ENCODE measurements around the gene P2RX3. TPM values are rescaled to one million over a fixed set of nuclear protein-coding genes. Genes with fewer than 3 reads are reported as not detected.
"Not testable (repeated sequence)": the region's sequence is repeated elsewhere in the genome, so short reads cannot be mapped to it uniquely, and the experiment has no call there.

Gene P2RX3
- polyA plus RNA-seq, 3 donors = 0.02 TPM; not detected in 2

- no peak overlapping the region for H3K27ac ChIP-seq (ENCODE audit: low read depth, low read length)
- 62 to 92% (median 86%) methylated on average over 9 of the region's 9 CpGs for WGBS, 3 donors
Observed at GRCh38 chr11:57359896-57360690, 21.9 kb downstream of the P2RX3 start.

DNA sequence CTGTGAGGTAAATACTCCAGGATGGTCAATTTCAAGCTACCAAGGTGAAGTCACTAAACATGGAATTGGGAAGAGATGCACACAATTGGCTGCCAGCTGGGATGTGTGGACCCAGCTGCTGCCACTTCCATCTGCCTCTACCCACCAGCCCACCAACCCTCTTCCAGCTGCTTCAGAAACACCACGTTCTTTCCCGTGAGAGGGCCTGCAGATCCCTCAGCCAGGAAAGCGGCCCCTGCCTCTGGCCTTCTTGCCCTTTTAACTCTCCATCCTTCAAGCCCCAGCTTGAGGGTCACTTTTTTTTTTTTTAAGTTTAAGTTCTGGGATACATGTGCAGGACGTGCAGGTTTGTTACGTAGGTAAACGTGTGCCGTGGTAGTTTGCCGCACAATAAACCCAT lies 22.8 kb downstream of the P2RX3 start:
- H3K27ac ChIP-seq (ENCODE audit: low read depth, low read length) = no peak overlapping the region
- 93 to 95% (median 94%) methylated on average over 8 of the region's 8 CpGs for WGBS, 3 donors

DNA sequence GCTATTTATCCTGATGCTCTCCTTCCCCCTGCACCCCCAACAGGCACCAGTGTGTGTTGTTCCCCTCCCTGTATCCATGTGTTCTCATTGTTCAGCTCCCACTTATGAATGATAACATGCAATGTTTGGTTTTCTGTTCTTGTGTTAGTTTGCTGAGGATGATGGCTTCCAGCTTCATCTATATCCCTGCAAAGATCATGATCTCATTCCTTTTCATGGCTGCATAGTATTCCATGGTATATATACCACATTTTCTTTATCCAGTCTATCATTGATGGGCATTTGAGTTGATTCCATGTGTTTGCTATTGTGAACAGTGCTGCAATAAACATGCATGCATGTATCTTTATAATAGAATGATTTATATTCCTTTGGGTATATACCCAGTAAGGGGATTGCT lies 23.3 kb downstream of the P2RX3 start:
- H3K27ac ChIP-seq (ENCODE audit: low read depth, low read length) = not testable (repeated sequence)

DNA sequence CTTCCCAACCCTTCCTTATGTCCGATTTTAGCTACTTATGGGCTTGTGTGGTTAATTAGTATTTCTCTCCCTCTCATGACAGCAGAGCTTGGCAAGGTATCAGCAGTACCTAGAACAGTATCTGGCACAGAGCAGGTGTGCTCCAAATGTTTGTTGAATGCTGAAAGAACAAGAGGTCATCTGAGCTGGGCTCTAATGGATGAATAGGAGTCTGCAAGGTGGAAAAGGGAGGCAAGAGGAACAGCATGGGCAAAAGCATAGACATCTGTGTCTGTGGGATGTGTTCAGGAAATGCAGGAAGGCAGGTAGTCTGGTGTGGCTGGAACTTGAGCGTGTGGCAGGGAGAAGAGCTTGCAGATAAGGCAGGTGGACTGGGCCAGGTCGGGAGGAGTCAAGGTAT lies 23.8 kb downstream of the P2RX3 start:
- 83 to 88% (median 85%) methylated on average over 3 of the region's 3 CpGs for WGBS, 3 donors
- no peak overlapping the region for H3K27ac ChIP-seq (ENCODE audit: low read depth, low read length)

GRCh38 chr11:57363131-57364080 lies 25.3 kb downstream of the P2RX3 start:
- H3K27ac ChIP-seq (ENCODE audit: low read depth, low read length) = no peak overlapping the region
- WGBS, 3 donors = 61 to 72% (median 66%) methylated on average over 7 of the region's 7 CpGs

- no peak overlapping the region for H3K27ac ChIP-seq (ENCODE audit: low read depth, low read length)
- WGBS, 3 donors = 79 to 92% (median 87%) methylated on average over 9 of the region's 9 CpGs
Observed at GRCh38 chr11:57364851-57365660, 26.9 kb downstream of the P2RX3 start.

GRCh38 chr11:57368106-57368844 lies 30.1 kb downstream of the P2RX3 start:
- no peak overlapping the region for H3K27ac ChIP-seq (ENCODE audit: low read depth, low read length)
- 46 to 58% (median 49%) methylated on average over 18 to 19 of the region's 19 CpGs for WGBS, 3 donors

GRCh38 chr11:57368845-57369232 lies 30.7 kb downstream of the P2RX3 start:
- H3K27ac ChIP-seq (ENCODE audit: low read depth, low read length) = no peak overlapping the region
- 63 to 77% (median 64%) methylated on average over 5 of the region's 5 CpGs for WGBS, 3 donors

DNA sequence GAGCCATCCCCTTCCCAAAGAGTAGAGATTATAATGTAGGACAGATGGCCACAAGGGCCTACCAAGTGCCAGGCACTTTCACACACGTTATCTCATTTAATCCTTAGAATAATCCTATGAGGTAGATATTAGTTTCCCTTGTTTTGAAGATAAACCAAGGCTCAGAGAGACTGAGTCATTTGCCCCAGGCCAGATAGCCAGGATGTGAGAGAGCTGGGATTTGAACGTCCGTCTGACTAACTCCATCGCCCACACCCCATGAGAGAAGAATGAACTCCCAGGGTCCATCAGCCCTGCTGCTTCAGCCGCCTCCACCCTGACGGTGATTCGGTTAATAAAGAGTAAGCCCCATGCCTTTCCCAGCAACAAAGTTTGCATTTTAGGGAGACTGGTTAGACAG lies 32.1 kb downstream of the P2RX3 start:
- 87 to 92% (median 87%) methylated on average over 7 of the region's 7 CpGs for WGBS, 3 donors
- no peak overlapping the region for H3K27ac ChIP-seq (ENCODE audit: low read depth, low read length)

DNA sequence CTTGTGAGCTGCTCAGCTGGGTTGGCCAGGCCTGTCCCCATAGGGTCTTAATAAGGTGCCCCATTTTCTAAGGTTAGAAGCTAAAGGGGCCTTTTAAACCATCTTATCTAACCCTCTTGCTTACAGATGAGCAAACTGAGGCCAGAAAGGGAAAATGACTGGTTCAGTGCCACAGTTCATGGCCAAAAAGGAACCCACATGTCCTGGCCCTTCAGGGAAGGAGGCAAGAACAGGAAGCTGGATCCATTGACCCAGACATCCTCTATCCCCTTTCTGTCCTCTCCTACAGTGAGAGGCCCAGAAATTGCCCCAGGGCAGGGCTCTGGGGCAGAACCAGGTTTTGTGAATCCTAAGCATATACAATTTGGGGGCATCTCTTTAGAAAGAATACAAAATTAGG lies 32.8 kb downstream of the P2RX3 start:
- H3K27ac ChIP-seq (ENCODE audit: low read depth, low read length) = no peak overlapping the region

GRCh38 chr11:57373146-57373545 lies 35.0 kb downstream of the P2RX3 start:
- WGBS, 3 donors = 26 to 53% (median 42%) methylated on average over 3 of the region's 3 CpGs
- H3K27ac ChIP-seq (ENCODE audit: low read depth, low read length) = no peak overlapping the region

DNA sequence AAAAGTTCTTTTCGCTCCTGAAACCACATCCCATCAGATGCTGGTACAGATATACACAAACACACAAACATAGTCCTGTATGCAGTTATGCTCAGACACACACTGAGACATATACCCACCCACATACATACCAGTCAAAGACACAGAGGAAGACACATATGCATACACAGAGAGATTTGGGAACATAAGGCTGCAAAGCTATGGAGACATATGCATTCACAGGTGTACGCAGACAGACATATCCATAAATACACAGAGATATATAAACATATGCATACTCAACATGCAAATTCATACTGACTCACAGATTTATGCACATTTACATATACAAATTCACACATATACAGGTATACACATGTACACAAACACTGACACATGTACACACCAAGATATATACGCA lies 36.8 kb downstream of the P2RX3 start:
- no peak overlapping the region for H3K27ac ChIP-seq (ENCODE audit: low read depth, low read length)
- 94 to 97% (median 95%) methylated on average over 3 of the region's 3 CpGs for WGBS, 3 donors

GRCh38 chr11:57375490-57375889 lies 37.3 kb downstream of the P2RX3 start:
- no peak overlapping the region for H3K27ac ChIP-seq (ENCODE audit: low read depth, low read length)
- 38 to 76% (median 42%) methylated on average over 2 of the region's 2 CpGs for WGBS, 3 donors

DNA sequence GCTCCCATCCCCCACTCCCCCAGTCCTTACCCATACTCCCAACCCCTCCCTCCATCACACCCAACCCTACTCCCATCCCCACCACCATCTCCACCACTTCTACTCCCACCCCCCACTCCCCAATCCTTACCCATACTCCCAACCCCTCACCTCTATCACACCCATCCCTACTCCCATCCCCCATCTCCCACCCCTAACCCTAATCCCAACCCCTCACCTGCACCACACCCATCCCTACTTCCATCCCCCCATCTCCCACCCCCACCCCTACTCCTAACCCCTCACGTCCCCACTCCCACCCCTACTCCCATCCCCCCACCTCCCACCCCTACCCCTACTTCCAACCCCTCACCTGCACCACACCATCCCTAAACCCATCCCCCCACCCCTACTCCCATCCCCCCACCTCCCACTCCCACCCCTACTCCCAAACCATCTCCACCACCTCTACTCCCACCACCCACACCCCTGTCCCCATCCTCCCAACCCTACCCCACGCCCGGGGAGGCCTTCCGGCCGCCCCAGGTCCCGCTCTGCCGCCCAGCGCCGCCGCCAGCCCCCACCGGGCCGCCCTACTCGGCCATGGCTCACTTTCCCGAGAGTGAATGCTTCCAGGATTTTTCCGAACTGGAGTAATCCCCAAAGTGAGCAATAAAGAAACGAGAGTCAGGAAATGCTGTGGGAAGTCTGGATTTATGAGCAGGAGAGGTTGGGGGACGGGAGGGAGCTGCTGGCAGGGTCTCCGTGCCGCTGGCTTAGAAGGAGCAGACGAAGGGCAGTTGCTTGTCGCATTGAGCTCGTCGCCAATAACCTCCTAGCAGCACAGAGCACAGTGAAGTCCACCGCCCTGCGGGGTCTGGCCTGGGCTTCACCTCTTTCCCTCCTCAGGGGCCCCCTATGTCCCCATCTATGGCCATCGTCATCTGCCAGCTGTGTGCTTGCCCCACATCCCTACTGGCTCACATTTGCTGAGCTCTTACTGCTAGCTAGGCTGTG lies 38.2 kb downstream of the P2RX3 start:
- no peak overlapping the region for H3K27ac ChIP-seq (ENCODE audit: low read depth, low read length)
- WGBS, 3 donors = 40 to 72% (median 58%) methylated on average over 25 to 26 of the region's 26 CpGs

- no peak overlapping the region for H3K27ac ChIP-seq (ENCODE audit: low read depth, low read length)
- WGBS, 3 donors = 69 to 74% (median 70%) methylated on average over 5 of the region's 5 CpGs
Observed at GRCh38 chr11:57377107-57377506, 39.0 kb downstream of the P2RX3 start.

GRCh38 chr11:57378186-57378585 lies 40.0 kb downstream of the P2RX3 start:
- H3K27ac ChIP-seq (ENCODE audit: low read depth, low read length) = no peak overlapping the region

DNA sequence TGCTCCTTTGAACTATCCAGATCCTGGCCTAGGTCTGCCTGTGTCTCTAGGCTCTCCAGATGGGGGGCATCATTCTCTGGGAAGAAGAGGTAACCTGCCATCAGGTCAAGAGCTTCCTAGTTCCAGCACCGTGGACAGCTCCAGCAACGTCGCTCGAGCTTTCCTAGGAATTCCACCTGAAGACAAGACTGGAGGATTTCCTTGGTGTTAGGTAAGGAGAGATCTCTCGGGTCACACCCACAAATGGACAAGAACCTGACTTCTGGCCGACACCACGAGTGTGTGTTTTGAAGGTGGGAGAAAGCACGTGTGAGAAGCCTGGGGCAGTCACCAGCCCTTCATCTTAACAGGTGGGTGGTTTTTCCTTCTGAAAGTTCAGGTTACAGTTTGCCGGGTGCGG lies 41.6 kb downstream of the P2RX3 start:
- H3K27ac ChIP-seq (ENCODE audit: low read depth, low read length) = no peak overlapping the region
- 27 to 32% (median 28%) methylated on average over 10 of the region's 10 CpGs for WGBS, 3 donors

Measured in adipose tissue (tissue), 3 donors.